Muscle layer of duodenum (tissue), 2 donors: ENCODE measurements around the gene MYBPC1.
"Not testable (repeated sequence)": the region's sequence is repeated elsewhere in the genome, so short reads cannot be mapped to it uniquely, and the experiment has no call there.

ENCODE experiments used
- H3K27ac ChIP-seq: one replicate; pipeline ENCODE4 v1.7.0; 2013; ENCODE audit warnings: mild to moderate bottlenecking, low read length
- H3K27me3 ChIP-seq: one replicate; pipeline ENCODE4 v1.7.0; 2013; ENCODE audit warnings: low read depth, mild to moderate bottlenecking, control low read depth, low read length
- H3K36me3 ChIP-seq, 2 donors: one replicate each; pipeline ENCODE4 v1.7.0; 2013; ENCODE audit warnings: low read length in 2 of 2, control low read depth in 1 of 2, mild to moderate bottlenecking in 1 of 2; ENCODE audit not compliant: insufficient read depth in 2 of 2, control insufficient read depth in 1 of 2
- H3K4me1 ChIP-seq, 2 donors: one replicate each; pipeline ENCODE4 v1.7.0; 2013; ENCODE audit warnings: low read length in 2 of 2, mild to moderate bottlenecking in 2 of 2, control low read depth in 1 of 2, moderate library complexity in 1 of 2; ENCODE audit not compliant: insufficient read depth in 2 of 2, control insufficient read depth in 1 of 2
- H3K4me3 ChIP-seq, 2 donors: one replicate each; pipeline ENCODE4 v1.7.0; 2013; ENCODE audit warnings: low read length in 2 of 2, low read depth in 1 of 2, mild to moderate bottlenecking in 1 of 2
- H3K9me3 ChIP-seq, 2 donors: one replicate each; pipeline ENCODE4 v1.7.0; 2013; ENCODE audit warnings: low read length in 2 of 2, control low read depth in 1 of 2, mild to moderate bottlenecking in 1 of 2; ENCODE audit not compliant: control insufficient read depth in 1 of 2
- donor health status: healthy.

The MYBPC1 gene

DNA sequence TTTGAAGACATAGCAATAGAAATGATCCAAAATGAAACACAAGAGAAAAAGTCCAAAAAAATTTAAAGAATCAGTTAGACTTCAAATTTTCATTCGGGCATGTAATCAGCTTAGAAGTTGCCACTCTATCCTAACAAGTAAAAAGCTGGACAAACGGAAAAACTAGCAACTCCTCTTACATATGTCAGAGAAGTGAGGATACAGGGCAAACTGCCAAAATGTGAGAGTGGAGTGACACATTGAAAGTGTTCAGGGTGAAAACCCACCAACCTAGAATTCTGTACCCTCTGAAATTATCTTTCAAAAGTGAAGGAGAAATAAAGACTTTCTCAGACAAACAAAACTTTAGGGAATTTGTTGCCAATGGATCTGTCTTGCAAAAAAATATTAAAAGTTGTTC lies 60.6 kb downstream of the MYBPC1 start:
- H3K27ac ChIP-seq, result no peak overlapping the region
- no peak overlapping the region for H3K4me3 ChIP-seq

DNA sequence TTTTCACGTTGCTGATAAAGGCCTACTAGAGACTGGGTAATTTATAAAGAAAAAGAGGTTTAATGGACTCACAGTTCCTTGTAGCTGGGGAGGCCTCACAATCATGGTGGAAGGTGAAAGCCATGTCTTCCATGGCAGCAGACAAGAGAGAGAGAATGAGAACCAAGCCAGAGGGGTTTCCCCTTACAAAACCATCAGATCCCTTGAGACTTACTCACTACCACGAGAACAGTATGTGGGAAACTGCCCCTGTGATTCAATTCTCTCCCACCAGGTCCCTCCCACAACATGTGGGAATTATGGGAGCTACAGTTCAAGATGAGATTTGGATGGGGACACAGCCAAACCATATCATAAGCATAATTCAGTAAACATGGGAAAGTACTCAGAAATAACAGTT lies 65.9 kb downstream of the MYBPC1 start:
- H3K36me3 ChIP-seq, H3K4me1 ChIP-seq, H3K27ac ChIP-seq, H3K9me3 ChIP-seq, H3K27me3 ChIP-seq, H3K4me3 ChIP-seq: not testable (repeated sequence)

More for the DNA sequence above, 60.6 kb downstream of the MYBPC1 start:
- Histone ChIP-seq H3K27me3 (no peaks in the 10 kb centered on the region), H3K4me1 (no peaks in the 10 kb centered on the region), H3K9me3 (no peaks in the 10 kb centered on the region), H3K36me3 (no peaks in the 10 kb centered on the region)

DNA sequence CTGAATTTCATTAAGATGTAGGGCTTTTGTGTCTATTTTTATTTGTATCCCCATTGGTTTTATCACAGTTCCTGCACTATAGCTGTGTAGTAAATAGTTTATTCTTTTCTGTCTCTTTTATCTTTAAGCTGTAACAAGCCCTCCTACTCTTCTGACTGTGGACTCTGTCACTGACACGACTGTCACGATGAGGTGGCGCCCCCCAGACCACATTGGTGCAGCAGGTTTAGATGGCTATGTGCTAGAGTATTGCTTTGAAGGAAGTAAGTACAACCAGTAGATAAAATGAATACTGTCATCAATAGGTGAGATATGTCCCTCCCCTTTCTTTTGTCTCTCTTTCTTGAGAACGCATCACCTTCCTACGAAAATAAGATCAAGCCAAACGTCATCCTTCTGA lies 68.5 kb downstream of the MYBPC1 start:
- Histone ChIP-seq H3K4me1 (no peaks in the 10 kb centered on the region), H3K27me3 (no peaks in the 10 kb centered on the region), H3K36me3 (no peaks in the 10 kb centered on the region), H3K4me3 (no peak overlapping the region), H3K27ac (no peak overlapping the region), H3K9me3 (no peaks in the 10 kb centered on the region)

DNA sequence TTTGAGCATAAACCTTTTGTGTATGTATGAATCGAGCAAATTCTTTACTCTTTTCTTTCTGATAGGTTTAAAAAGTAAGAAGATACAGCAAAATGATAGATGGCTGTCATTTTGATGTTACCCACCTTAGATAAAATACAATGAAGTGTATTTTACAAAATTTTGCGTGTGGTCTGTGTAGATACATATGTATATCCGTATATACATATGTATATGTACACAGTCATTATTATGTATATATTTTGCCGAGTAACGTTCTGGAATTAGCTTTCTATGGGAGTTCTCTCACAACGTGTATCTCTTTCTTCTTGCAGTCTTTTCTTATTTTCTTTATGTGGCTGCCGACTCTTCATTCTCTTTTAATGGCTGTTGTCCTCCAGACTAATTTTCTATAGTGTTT lies 70.2 kb downstream of the MYBPC1 start:
- H3K27ac ChIP-seq, result no peak overlapping the region
- H3K4me3 ChIP-seq, result no peak overlapping the region
- no peaks in the 10 kb centered on the region for H3K9me3 ChIP-seq

DNA sequence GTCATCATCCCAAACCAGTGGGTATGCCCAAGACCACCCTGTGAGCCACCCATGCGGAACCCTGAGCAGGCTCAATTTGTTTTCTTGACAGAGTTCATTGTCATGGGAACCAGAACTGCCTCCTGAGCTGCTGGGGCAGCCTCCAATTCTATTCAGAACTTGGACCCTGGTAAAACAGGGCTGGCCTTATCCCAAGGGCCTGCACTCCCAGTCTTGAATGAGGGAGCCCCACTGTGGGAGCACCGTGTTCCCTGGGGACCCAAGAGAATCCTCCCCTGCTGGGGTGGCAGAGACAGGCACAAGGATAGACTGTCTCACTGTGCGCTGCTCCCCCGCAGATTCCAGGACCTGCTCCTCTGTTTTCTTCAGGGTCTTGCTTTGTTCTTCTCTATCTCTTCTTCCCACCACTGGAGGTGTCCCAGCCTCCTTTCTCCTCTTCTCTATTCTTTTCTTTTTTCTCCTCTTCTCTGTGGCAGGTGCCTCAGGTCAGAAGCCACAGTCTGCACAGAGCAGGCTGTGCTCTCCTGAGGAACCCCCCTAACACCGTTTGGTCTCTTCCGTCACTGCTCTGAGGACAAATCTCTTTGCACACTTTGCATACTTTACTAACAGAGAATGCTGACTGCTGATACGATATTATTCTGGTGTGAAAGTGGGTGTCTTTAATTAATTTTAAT lies 71.4 kb downstream of the MYBPC1 start:
- Histone ChIP-seq H3K36me3 (no peaks in the 10 kb centered on the region), H3K4me3 (no peak overlapping the region), H3K27me3 (no peaks in the 10 kb centered on the region), H3K4me1 (no peaks in the 10 kb centered on the region), H3K9me3 (no peaks in the 10 kb centered on the region), H3K27ac (no peak overlapping the region)

More for the DNA sequence above, 70.2 kb downstream of the MYBPC1 start:
- H3K36me3 ChIP-seq, result no peaks in the 10 kb centered on the region
- H3K4me1 ChIP-seq, result no peaks in the 10 kb centered on the region
- H3K27me3 ChIP-seq, result no peaks in the 10 kb centered on the region

DNA sequence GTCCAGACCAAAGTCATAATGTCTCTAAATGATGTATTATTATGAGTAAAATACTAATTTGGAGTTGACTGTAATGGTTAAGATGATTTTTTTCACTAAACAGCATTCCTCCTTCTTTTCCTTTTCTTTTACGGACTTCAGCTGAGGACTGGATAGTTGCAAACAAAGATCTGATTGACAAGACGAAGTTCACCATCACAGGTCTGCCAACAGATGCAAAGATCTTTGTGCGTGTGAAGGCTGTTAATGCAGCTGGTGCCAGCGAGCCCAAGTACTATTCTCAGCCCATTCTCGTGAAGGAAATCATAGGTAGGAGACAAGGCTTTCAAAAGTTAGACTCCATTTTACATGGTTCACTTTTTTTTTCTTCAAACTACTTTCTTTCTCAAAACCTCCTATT lies 72.8 kb downstream of the MYBPC1 start:
- Histone ChIP-seq H3K4me3 (no peak overlapping the region), H3K27me3 (no peaks in the 10 kb centered on the region), H3K36me3 (no peaks in the 10 kb centered on the region), H3K27ac (no peak overlapping the region), H3K9me3 (no peaks in the 10 kb centered on the region), H3K4me1 (no peaks in the 10 kb centered on the region)

DNA sequence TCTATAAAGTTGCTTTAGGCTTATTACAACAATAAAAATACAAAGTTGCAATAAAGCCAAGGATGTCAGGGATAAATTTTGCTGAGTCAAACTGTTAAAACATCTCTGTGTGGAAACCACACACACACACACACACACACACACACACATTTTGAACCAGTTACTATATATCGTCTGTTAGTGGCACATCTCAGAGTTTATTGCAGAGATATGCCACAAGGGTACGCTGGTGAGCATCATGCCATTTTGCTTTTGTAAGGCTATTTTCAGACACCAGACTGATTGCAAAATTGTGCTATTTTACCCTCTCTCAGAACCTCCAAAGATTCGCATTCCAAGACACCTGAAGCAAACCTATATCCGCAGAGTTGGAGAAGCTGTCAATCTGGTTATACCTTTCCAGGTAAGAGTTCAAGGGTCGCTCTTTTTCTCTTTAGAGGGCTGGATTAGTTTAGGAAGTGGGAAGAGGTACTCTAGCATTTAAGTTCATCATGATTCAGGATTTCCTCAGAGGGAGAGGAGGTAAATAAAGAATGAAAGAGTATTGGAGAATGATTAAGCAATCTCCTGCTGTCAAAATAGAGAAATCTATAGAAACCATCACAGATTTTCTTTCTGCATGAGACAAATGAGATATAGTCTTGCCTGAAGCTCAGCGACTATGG lies 75.4 kb downstream of the MYBPC1 start:
- no peaks in the 10 kb centered on the region for H3K4me1 ChIP-seq
- H3K27me3 ChIP-seq, result no peaks in the 10 kb centered on the region

DNA sequence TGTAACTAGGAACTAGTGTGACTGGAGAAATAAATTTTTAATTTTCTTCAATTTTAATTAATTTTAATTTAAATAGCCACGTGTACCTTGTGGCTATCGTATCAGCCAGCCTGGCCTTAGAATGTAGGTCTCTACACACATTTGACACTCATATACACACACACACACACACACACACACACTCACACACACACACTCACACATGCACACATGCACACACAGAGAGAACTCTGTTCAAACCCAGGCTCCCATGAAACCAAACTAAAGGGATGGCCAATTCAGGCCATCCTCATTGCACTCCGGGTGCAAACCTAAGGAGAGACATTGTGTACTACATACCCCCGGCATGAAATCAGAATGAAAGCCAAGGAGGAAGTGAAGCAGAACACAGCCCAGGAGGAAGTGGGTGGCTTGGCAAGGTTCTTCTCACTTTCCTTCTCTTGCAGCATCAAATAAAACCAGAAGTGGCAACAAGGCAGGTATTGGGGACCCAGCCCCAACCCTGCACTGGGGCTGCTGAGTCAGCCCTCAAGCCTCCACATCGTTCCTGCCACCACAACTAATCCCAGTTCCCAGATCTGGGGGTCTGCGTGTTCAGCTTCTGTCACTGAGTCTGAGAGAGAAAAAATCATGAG lies 76.5 kb downstream of the MYBPC1 start:
- no peak overlapping the region for H3K27ac ChIP-seq
- H3K9me3 ChIP-seq, result no peaks in the 10 kb centered on the region
- no peaks in the 10 kb centered on the region for H3K27me3 ChIP-seq
- no peaks in the 10 kb centered on the region for H3K36me3 ChIP-seq
- no peak overlapping the region for H3K4me3 ChIP-seq
- no peaks in the 10 kb centered on the region for H3K4me1 ChIP-seq

More for the DNA sequence above, 75.4 kb downstream of the MYBPC1 start:
- no peaks in the 10 kb centered on the region for H3K36me3 ChIP-seq
- H3K27ac ChIP-seq, result no peak overlapping the region
- no peak overlapping the region for H3K4me3 ChIP-seq
- H3K9me3 ChIP-seq, result no peaks in the 10 kb centered on the region

DNA sequence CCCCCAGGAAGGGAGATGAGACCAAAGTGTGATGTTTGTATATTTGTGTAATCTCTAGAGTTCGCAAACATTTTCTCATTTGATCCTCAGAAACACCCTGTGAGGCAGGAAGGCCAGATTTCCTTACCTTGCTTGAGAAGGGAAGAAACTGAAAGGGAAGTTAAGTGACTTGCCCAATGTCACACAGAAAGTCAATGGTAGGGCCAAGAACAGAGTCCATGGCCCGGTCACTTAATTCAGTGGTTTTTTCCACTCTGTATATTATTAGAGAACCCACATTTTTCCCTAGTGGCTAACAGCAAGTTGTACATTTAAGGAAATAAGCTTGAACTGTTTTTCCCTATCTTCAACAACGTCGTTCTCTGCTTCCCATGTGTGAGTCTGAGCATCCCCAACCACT lies 77.1 kb downstream of the MYBPC1 start:
- Histone ChIP-seq H3K27me3 (no peaks in the 10 kb centered on the region), H3K4me1 (no peaks in the 10 kb centered on the region), H3K36me3 (no peaks in the 10 kb centered on the region), H3K27ac (no peak overlapping the region), H3K4me3 (no peak overlapping the region), H3K9me3 (no peaks in the 10 kb centered on the region)

DNA sequence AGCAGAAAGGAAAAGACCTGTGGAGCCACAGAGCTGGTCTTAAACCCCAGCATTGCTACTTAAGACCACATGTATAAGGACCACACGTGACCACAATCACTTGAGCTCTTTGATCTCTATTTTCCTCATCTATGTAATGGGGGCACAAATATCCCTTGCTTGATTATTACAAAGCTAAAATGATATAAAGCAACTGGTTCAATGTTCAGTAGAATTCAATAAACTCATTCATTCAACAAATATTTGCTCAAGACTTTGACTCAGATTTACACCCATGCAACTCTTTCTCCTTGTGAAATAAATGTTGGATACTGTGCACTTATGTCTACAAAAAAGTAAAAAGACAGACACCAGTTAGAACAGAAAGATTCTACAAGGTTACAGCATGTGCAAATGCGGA lies 80.8 kb downstream of the MYBPC1 start:
- Histone ChIP-seq H3K4me1 (no peaks in the 10 kb centered on the region), H3K36me3 (no peaks in the 10 kb centered on the region), H3K9me3 (no peaks in the 10 kb centered on the region), H3K27ac (no peak overlapping the region), H3K27me3 (no peaks in the 10 kb centered on the region), H3K4me3 (no peak overlapping the region)

DNA sequence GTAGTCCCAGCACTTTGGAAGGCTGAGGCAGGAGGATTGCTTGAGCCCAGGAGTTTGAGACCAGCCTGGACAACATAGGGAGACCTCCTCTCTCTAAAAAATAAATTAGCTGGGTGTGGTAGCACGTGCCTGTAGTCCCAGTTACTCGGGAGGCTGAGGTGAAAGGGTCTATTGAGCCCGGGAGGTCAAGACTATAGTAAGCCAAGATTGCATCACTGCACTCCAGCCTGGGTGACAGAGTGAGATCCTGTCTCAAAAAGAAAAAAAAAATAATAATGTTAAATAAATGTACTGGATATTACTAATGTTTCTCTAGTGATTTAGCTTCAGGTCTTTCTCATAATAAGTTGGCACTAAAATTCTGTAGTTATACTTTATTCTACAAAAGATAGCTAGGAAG lies 81.7 kb downstream of the MYBPC1 start:
- H3K4me1 ChIP-seq, H3K27ac ChIP-seq, H3K27me3 ChIP-seq: not testable (repeated sequence)

More for the DNA sequence above, 81.7 kb downstream of the MYBPC1 start:
- not testable (repeated sequence) for H3K9me3 ChIP-seq, H3K36me3 ChIP-seq, H3K4me3 ChIP-seq
